Neural cell (in vitro differentiated cells): Measurements from ENCODE around the gene TMEM120A. TPM values are rescaled to one million over a fixed set of nuclear protein-coding genes. Genes with fewer than 3 reads are reported as not detected.

Source experiments
- H2AFZ ChIP-seq: fragments of 200-600, 300-800 bp; sonication (generic), shearing (Covaris generic); 2 replicates; pipeline ENCODE4 v1.6.0; 2014; ENCODE audit warnings: low read depth, mild to moderate bottlenecking, antibody characterized with exemption, low read length, moderate library complexity
- H3F3A ChIP-seq: fragments of 200-600 bp; shearing (Covaris generic); 2 replicates; pipeline ENCODE4 v1.6.1; 2016; ENCODE audit warnings: mild to moderate bottlenecking, moderate library complexity, mixed read lengths, antibody characterized with exemption, low read length; ENCODE audit not compliant: insufficient read depth, poor library complexity, severe bottlenecking
- H3K27ac ChIP-seq: fragments of 200-600, 300-800 bp; sonication (generic), shearing (Covaris generic); 2 replicates; pipeline ENCODE4 v1.5.1; 2014; ENCODE audit warnings: mild to moderate bottlenecking, low read length, moderate library complexity
- H3K27me3 ChIP-seq: fragments of 300-800, 200-600 bp; sonication (generic), shearing (Covaris generic); 2 replicates; pipeline ENCODE4 v1.6.0; 2014; ENCODE audit warnings: mild to moderate bottlenecking, low read depth, low read length, moderate library complexity; ENCODE audit not compliant: insufficient read depth
- H3K36me3 ChIP-seq: fragments of 300-800, 200-600 bp; sonication (generic), shearing (Covaris generic); 2 replicates; pipeline ENCODE4 v1.5.1; 2014; ENCODE audit warnings: mild to moderate bottlenecking, antibody characterized with exemption, low read length, moderate library complexity; ENCODE audit not compliant: insufficient read depth
- H3K4me2 ChIP-seq: fragments of 300-800, 200-600 bp; sonication (generic), shearing (Covaris generic); 2 replicates; pipeline ENCODE4 v1.6.0; 2014; ENCODE audit warnings: mild to moderate bottlenecking, low read length
- H3K4me3 ChIP-seq: fragments of 300-800, 200-600 bp; sonication (generic), shearing (Covaris generic); 2 replicates; pipeline ENCODE4 v1.5.1; 2014; ENCODE audit warnings: mild to moderate bottlenecking, low read length, moderate library complexity
- H3K79me2 ChIP-seq: fragments of 200-600 bp; shearing (Covaris generic); replicated peaks from 2 replicates; pipeline ENCODE4 v1.6.0; 2014; ENCODE audit warnings: mild to moderate bottlenecking, low read length, moderate library complexity; ENCODE audit not compliant: insufficient read depth
- H3K9ac ChIP-seq: fragments of 300-800, 200-600 bp; sonication (generic), shearing (Covaris generic); 2 replicates; pipeline ENCODE4 v1.6.1; 2016; ENCODE audit warnings: mild to moderate bottlenecking, low read length, mixed read lengths
- H3K9me2 ChIP-seq: fragments of 200-600 bp; shearing (Covaris generic); 2 replicates; pipeline ENCODE4 v1.6.1; 2016; ENCODE audit warnings: mild to moderate bottlenecking, low read length, mixed read lengths; ENCODE audit not compliant: insufficient read depth
- H3K9me3 ChIP-seq: fragments of 200-600, 300-800 bp; sonication (generic), shearing (Covaris generic); 2 replicates; pipeline ENCODE4 v1.6.1; 2016; ENCODE audit warnings: mild to moderate bottlenecking, mixed run types, low read length, moderate library complexity, mixed read lengths
- H4K20me1 ChIP-seq: fragments of 200-600 bp; shearing (Covaris generic); 2 replicates; pipeline ENCODE4 v1.6.1; 2016; ENCODE audit warnings: mild to moderate bottlenecking, mixed run types; ENCODE audit not compliant: insufficient read depth
- CTCF ChIP-seq: fragments of 450-650 bp; IDR thresholded peaks from 2 replicates; pipeline ENCODE4 v1.5.1; 2014; ENCODE audit warnings: antibody characterized with exemption, mild to moderate bottlenecking, moderate library complexity; ENCODE audit not compliant: poor library complexity, severe bottlenecking
- EP300 ChIP-seq: fragments of 450-650 bp; conservative IDR thresholded peaks from 2 replicates; pipeline ENCODE4 v1.6.1; 2014; ENCODE audit warnings: antibody characterized with exemption, mild to moderate bottlenecking, moderate library complexity; ENCODE audit not compliant: poor library complexity, severe bottlenecking
- EZH2 ChIP-seq: fragments of 200-600, 300-800 bp; shearing (Covaris generic), sonication (generic); IDR thresholded peaks from 2 replicates; pipeline ENCODE4 v1.6.1; 2014; ENCODE audit warnings: antibody characterized with exemption, low read length, borderline replicate concordance, mild to moderate bottlenecking; ENCODE audit not compliant: insufficient read depth, poor library complexity, severe bottlenecking
- MXI1 ChIP-seq: fragments of 450-650 bp; conservative IDR thresholded peaks from 2 replicates; pipeline ENCODE4 v1.6.1; 2014; ENCODE audit warnings: antibody characterized with exemption, mild to moderate bottlenecking; ENCODE audit not compliant: poor library complexity, severe bottlenecking
- POLR2AphosphoS5 ChIP-seq: IDR thresholded peaks from 2 replicates; pipeline ENCODE4 v1.6.1; 2012
- RAD21 ChIP-seq: fragments of 450-650 bp; conservative IDR thresholded peaks from 2 replicates; pipeline ENCODE4 v1.6.1; 2014; ENCODE audit warnings: antibody characterized with exemption, mild to moderate bottlenecking, moderate library complexity
- REST ChIP-seq: IDR thresholded peaks from 2 replicates; pipeline ENCODE4 v1.6.1; 2012; ENCODE audit warnings: borderline replicate concordance
- SMC3 ChIP-seq: fragments of 450-650 bp; conservative IDR thresholded peaks from 2 replicates; pipeline ENCODE4 v1.6.1; 2014; ENCODE audit warnings: antibody characterized with exemption, mild to moderate bottlenecking, moderate library complexity; ENCODE audit not compliant: poor library complexity
- TAF1 ChIP-seq: IDR thresholded peaks from 2 replicates; pipeline ENCODE4 v1.6.1; 2012; ENCODE audit warnings: low read depth
- polyA plus RNA-seq: library from polyadenylated mRNA; depleted of rRNA; stranded (reverse); fragments of >200 nt; gene quantifications from 2 replicates; pipeline ENCODE4 v1.2.3, GENCODE V29; 2014

The TMEM120A gene
- polyA plus RNA-seq, 1 donor from 2014 or later: 39.1 TPM

GRCh38 chr7:75968561-75969001 is 25.8 kb downstream of the TMEM120A start:
- Histone ChIP-seq H3K27ac (no peak overlapping the region), H3K9ac (no peak overlapping the region), H3K27me3 (no peaks in the 10 kb centered on the region), H4K20me1 (no peaks in the 10 kb centered on the region), H3K36me3 (no peaks in the 10 kb centered on the region), H3K9me2 (no peaks in the 10 kb centered on the region), H2AFZ (no peak overlapping the region), H3K4me2 (no peak overlapping the region), H3K79me2 (no peaks in the 10 kb centered on the region), H3K9me3 (no peaks in the 10 kb centered on the region), H3K4me3 (no peak overlapping the region), H3F3A (no peaks in the 10 kb centered on the region)
- TF ChIP-seq REST: no peak
- TF ChIP-seq CTCF: no peak
- TF ChIP-seq TAF1: no peak
- no peak for TF ChIP-seq RAD21
- no peak for TF ChIP-seq EP300
- TF ChIP-seq SMC3: no peak
- no peak for TF ChIP-seq MXI1
- no peak for TF ChIP-seq EZH2
- TF ChIP-seq POLR2AphosphoS5: no peak

GRCh38 chr7:75968012-75968411 is 26.4 kb downstream of the TMEM120A start:
- Histone ChIP-seq H4K20me1 (no peaks in the 10 kb centered on the region), H3K4me2 (no peak overlapping the region), H3K9me2 (no peaks in the 10 kb centered on the region), H2AFZ (no peak overlapping the region), H3K36me3 (no peaks in the 10 kb centered on the region), H3K79me2 (no peaks in the 10 kb centered on the region), H3K27ac (no peak overlapping the region), H3K9me3 (no peaks in the 10 kb centered on the region), H3K4me3 (no peak overlapping the region), H3K9ac (no peak overlapping the region), H3F3A (no peaks in the 10 kb centered on the region), H3K27me3 (no peaks in the 10 kb centered on the region)
- TF ChIP-seq REST: no peak
- TF ChIP-seq CTCF: no peak
- TF ChIP-seq POLR2AphosphoS5: no peak
- no peak for TF ChIP-seq EZH2
- TF ChIP-seq EP300: no peak
- TF ChIP-seq RAD21: no peak
- no peak for TF ChIP-seq TAF1
- no peak for TF ChIP-seq SMC3
- no peak for TF ChIP-seq MXI1
